Transverse colon (tissue), 4 donors: ENCODE results near the gene STAM2. TPM values are rescaled to one million over a fixed set of nuclear protein-coding genes. Genes with fewer than 3 reads are reported as not detected.

Experiments
- DNase-seq: peaks from one replicate; pipeline ENCODE4 v3.0.0-alpha.2; 2019
- H3K27ac ChIP-seq, 4 donors: fragments of 200-600 bp; sonication (generic); 2 replicates each; pipeline ENCODE4 v1.5.1; 2016 to 2018; ENCODE audit warnings: inconsistent platforms in 4 of 4
- H3K27me3 ChIP-seq: fragments of 200-600 bp; sonication (generic); 2 replicates; pipeline ENCODE4 v1.5.1; 2017; ENCODE audit warnings: inconsistent platforms
- H3K36me3 ChIP-seq, 4 donors: fragments of 200-600 bp; sonication (generic); 2 replicates each; pipeline ENCODE4 v1.5.1; 2017 to 2019; ENCODE audit warnings: inconsistent platforms in 4 of 4
- H3K4me1 ChIP-seq, 4 donors: fragments of 200-600 bp; sonication (generic); 2 replicates each; pipeline ENCODE4 v1.5.1; 2017 to 2020; ENCODE audit warnings: inconsistent platforms in 4 of 4
- H3K4me3 ChIP-seq, 4 donors: fragments of 200-600 bp; sonication (generic); 1 replicate in 1 of 4; 2 replicates in 3 of 4; pipeline versions ENCODE4 v1.5.1 to v1.6.1; 2017 to 2019; ENCODE audit warnings: inconsistent platforms in 4 of 4
- H3K9me3 ChIP-seq, 2 donors: fragments of 200-600 bp; sonication (generic); 2 replicates each; pipeline ENCODE4 v1.5.1; 2017 to 2019; ENCODE audit warnings: inconsistent platforms in 2 of 2
- CTCF ChIP-seq, 5 experiments: fragments of 200-600 bp in 3 of 5; fragments of 450-650 bp in 2 of 5; sonication (generic) in 3 of 5; IDR thresholded peaks; 1 replicate in 2 of 5; 2 replicates in 3 of 5; pipeline ENCODE4 v1.5.1; 2016 to 2017; ENCODE audit warnings: antibody characterized with exemption in 5 of 5, inconsistent platforms in 3 of 5, mild to moderate bottlenecking in 2 of 5, moderate library complexity in 1 of 5
- EP300 ChIP-seq: sonication (generic); formaldehyde crosslinking; IDR thresholded peaks from one replicate; pipeline ENCODE4 v1.6.1; 2017; ENCODE audit warnings: antibody characterized with exemption, low read depth
- POLR2A ChIP-seq: fragments of 450-650 bp; IDR thresholded peaks from one replicate; pipeline ENCODE4 v1.6.1; 2016; ENCODE audit warnings: antibody characterized with exemption, mild to moderate bottlenecking, moderate library complexity
- POLR2AphosphoS5 ChIP-seq, 3 donors: sonication (generic); formaldehyde crosslinking; IDR thresholded peaks; one replicate each; pipeline ENCODE4 v1.6.1; 2016; ENCODE audit warnings: antibody characterized with exemption in 3 of 3
- WGBS, 2 donors: methylation state at CpG; one replicate each; pipeline ENCODE4 v1.1.5; 2018; ENCODE audit warnings: low coverage in 1 of 2; 5-methylcytosine and 5-hydroxymethylcytosine counted together
- in situ Hi-C, 4 donors: fragments of 200-750 bp; cut with MboI; loops; one replicate each; pipeline versions ENCODE4 v1.15.0 to v1.15.1; 2017; ENCODE audit warnings: low sequenced_read_pairs in 3 of 4, low pct_ligation_motif_present in 1 of 4, low pct_unique_long_range_greater_than_20kb in 1 of 4
- intact Hi-C: fragments of 100-400 bp; cut with DNase I; formaldehyde crosslinking; loops from one replicate; pipeline ENCODE4 v1.15.1; 2023; ENCODE audit warnings: low total_unique reads
- total RNA-seq, 4 donors: library from RNA; depleted of rRNA; stranded (reverse); fragments of >200 nt; gene quantifications; one replicate each; pipeline ENCODE4 v1.1.0, GENCODE V29; 2016

Gene STAM2
- total RNA-seq, 4 donors from 2014 or later, result 17.1 to 57.2 (median 38.1) TPM

- TF ChIP-seq CTCF (IDR thresholded peaks at IDR 0.05), result no peak
- TF ChIP-seq EP300, result no peak
- no peak for TF ChIP-seq POLR2A
- no peak for TF ChIP-seq POLR2AphosphoS5 (IDR thresholded peaks at IDR 0.05)
- Histone ChIP-seq H3K9me3 (no peaks in the 10 kb centered on the region), H3K4me3 (no peak overlapping the region), H3K36me3 (no peaks in the 10 kb centered on the region), H3K27ac (no peak overlapping the region), H3K27me3 (no peaks in the 10 kb centered on the region), H3K4me1 (no peaks in the 10 kb centered on the region)
- intact Hi-C loops, result no loop called here
- 75 to 100% methylated on average over 3 to 6 of the region's 6 CpGs for WGBS, 2 donors
- no peak for DNase-seq
- in situ Hi-C loops, result no loop called here
Measured at GRCh38 chr2:152084076-152084475, 91.5 kb downstream of the STAM2 start.

- in situ Hi-C loops, result no loop called here
- H3K4me1 ChIP-seq, result no peaks in the 10 kb centered on the region
- H3K4me3 ChIP-seq, result no peak overlapping the region
- H3K9me3 ChIP-seq, result no peaks in the 10 kb centered on the region
- H3K36me3 ChIP-seq, result no peaks in the 10 kb centered on the region
- no peak overlapping the region for H3K27ac ChIP-seq
- intact Hi-C loops, result no loop called here
- TF ChIP-seq CTCF (IDR thresholded peaks at IDR 0.05) (no peak), POLR2AphosphoS5 (IDR thresholded peaks at IDR 0.05) (no peak), EP300 (no peak), POLR2A (no peak)
- WGBS, 2 donors, result 73 to 78% methylated on average over 6 of the region's 6 CpGs
- H3K27me3 ChIP-seq, result no peaks in the 10 kb centered on the region
- no peak for DNase-seq
Measured at GRCh38 chr2:152083202-152083875, 92.2 kb downstream of the STAM2 start.

GRCh38 chr2:152078662-152079061, 96.9 kb downstream of the STAM2 start:
- H3K4me3 ChIP-seq, result no peak overlapping the region
- intact Hi-C loops (no loop called here), in situ Hi-C loops (no loop called here)
- WGBS, 2 donors, result 60% methylated on average over 2 of the region's 2 CpGs; no CpG with 5 or more reads in 1 of the 2 donors
- DNase-seq, result no peak
- H3K27me3 ChIP-seq, result no peaks in the 10 kb centered on the region
- no peaks in the 10 kb centered on the region for H3K9me3 ChIP-seq
- H3K36me3 ChIP-seq, result no peaks in the 10 kb centered on the region
- H3K4me1 ChIP-seq, result no peaks in the 10 kb centered on the region
- TF ChIP-seq POLR2AphosphoS5 (IDR thresholded peaks at IDR 0.05) (no peak), EP300 (no peak), CTCF (IDR thresholded peaks at IDR 0.05) (no peak), POLR2A (no peak)
- H3K27ac ChIP-seq, result no peak overlapping the region

- Histone ChIP-seq H3K4me1 (no peaks in the 10 kb centered on the region), H3K4me3 (no peak overlapping the region), H3K9me3 (no peaks in the 10 kb centered on the region), H3K27me3 (no peaks in the 10 kb centered on the region), H3K36me3 (no peaks in the 10 kb centered on the region), H3K27ac (no peak overlapping the region)
- 92 to 95% methylated on average over 8 to 9 of the region's 9 CpGs for WGBS, 2 donors
- TF ChIP-seq POLR2A (no peak), POLR2AphosphoS5 (IDR thresholded peaks at IDR 0.05) (no peak), EP300 (no peak), CTCF (IDR thresholded peaks at IDR 0.05) (no peak)
- DNase-seq, result no peak
- intact Hi-C loops, result no loop called here
- in situ Hi-C loops, result no loop called here
Measured at GRCh38 chr2:152078023-152078422, 97.5 kb downstream of the STAM2 start.
